Measurements from ENCODE around the gene DAPK2.

Gene DAPK2

GRCh38 chr15:63880744-63881143 is 165.5 kb downstream of the DAPK2 start:
- no peaks in the 10 kb centered on the region for H3K27me3 ChIP-seq (ENCODE audit: insufficient read depth, poor library complexity, severe bottlenecking)
- no peak for DNase-seq (ENCODE audit: low read depth in 1 of 2, low spot score in 1 of 2)
- no peak overlapping the region for H3K4me3 ChIP-seq (replicated peaks; ENCODE audit: insufficient read depth, low read length)
- no peak overlapping the region for H3K27ac ChIP-seq (replicated peaks)
- TF ChIP-seq REST (IDR thresholded peaks at IDR 0.05; ENCODE audit: insufficient replicate concordance, low read depth): no peak
- no peak for TF ChIP-seq SPI1 (IDR thresholded peaks at IDR 0.05; ENCODE audit: borderline replicate concordance, low read depth)

- no peak overlapping the region for H3K27ac ChIP-seq (replicated peaks)
- no peak for TF ChIP-seq POLR2AphosphoS5 (IDR thresholded peaks at IDR 0.05; ENCODE audit: low read depth)
- TF ChIP-seq CTCF (IDR thresholded peaks at IDR 0.05; ENCODE audit: insufficient read depth, low read length): no peak
- TF ChIP-seq GABPA (IDR thresholded peaks at IDR 0.05; ENCODE audit: low read depth): no peak
- no peak for TF ChIP-seq REST (IDR thresholded peaks at IDR 0.05; ENCODE audit: insufficient replicate concordance, low read depth)
- TF ChIP-seq SPI1 (IDR thresholded peaks at IDR 0.05; ENCODE audit: borderline replicate concordance, low read depth): no peak
- H3K4me3 ChIP-seq (replicated peaks; ENCODE audit: insufficient read depth, low read length): no peak overlapping the region
- no peaks in the 10 kb centered on the region for H3K27me3 ChIP-seq (ENCODE audit: insufficient read depth, poor library complexity, severe bottlenecking)
- DNase-seq (ENCODE audit: low read depth in 1 of 2, low spot score in 1 of 2): no peak
Measured at GRCh38 chr15:63879995-63880394, 166.3 kb downstream of the DAPK2 start.

GRCh38 chr15:63879211-63879610 is 167.1 kb downstream of the DAPK2 start:
- Histone ChIP-seq H3K27ac (replicated peaks) (no peak overlapping the region), H3K4me3 (replicated peaks; ENCODE audit: insufficient read depth, low read length) (no peak overlapping the region), H3K27me3 (ENCODE audit: insufficient read depth, poor library complexity, severe bottlenecking) (no peaks in the 10 kb centered on the region)
- no peak for TF ChIP-seq SPI1 (IDR thresholded peaks at IDR 0.05; ENCODE audit: borderline replicate concordance, low read depth)
- TF ChIP-seq POLR2AphosphoS5 (IDR thresholded peaks at IDR 0.05; ENCODE audit: low read depth): no peak
- no peak for TF ChIP-seq REST (IDR thresholded peaks at IDR 0.05; ENCODE audit: insufficient replicate concordance, low read depth)
- no peak for TF ChIP-seq GABPA (IDR thresholded peaks at IDR 0.05; ENCODE audit: low read depth)
- no peak for TF ChIP-seq CTCF (IDR thresholded peaks at IDR 0.05; ENCODE audit: insufficient read depth, low read length)
- DNase-seq (ENCODE audit: low read depth in 1 of 2, low spot score in 1 of 2): no peak

Data from HL-60 (cell line).